ENCODE results near the gene PSORS1C2.
"Not testable (repeated sequence)": the region's sequence is repeated elsewhere in the genome, so short reads cannot be mapped to it uniquely, and the experiment has no call there.

PSORS1C2 gene

GRCh38 chr6:31165064-31165832, 26.4 kb upstream of the PSORS1C2 start:
- DNase-seq = not testable (repeated sequence)

- not testable (repeated sequence) for DNase-seq
These were observed 25.7 kb upstream of the PSORS1C2 start for GRCh38 chr6:31164475-31165063.

GRCh38 chr6:31163922-31164321, 25.1 kb upstream of the PSORS1C2 start:
- no peak for DNase-seq

DNA sequence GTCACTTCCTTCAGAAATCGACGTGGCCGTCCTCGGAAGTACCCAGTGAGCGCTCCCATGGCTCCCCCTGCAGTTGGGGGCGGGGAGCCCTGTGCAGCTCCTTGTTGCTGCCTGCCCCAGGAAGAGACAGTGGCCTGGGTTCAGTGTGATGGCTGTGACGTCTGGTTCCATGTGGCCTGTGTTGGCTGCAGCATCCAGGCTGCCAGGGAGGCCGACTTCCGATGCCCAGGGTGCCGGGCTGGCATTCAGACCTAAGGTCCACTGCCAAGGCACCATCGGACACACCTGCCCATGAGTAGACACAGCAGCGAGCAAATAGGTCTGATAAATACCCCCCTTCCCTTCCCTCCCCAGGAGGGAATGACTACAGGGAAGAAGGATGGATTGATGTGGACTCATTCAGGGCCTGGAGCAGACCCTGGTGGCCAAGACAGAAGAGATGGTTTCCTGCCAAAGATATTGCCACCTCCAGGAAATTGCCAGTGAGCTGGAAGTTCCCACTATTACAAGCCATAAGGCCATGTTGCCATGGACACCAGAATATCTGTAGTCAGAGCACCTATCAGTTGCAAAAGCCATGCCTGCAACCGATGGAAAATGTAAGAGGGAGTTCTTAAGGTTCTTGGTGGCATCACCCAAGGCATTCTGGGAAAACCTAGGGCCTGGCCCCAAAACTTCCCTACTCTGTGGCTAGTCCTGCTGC, 23.7 kb upstream of the PSORS1C2 start:
- no peak for DNase-seq

GRCh38 chr6:31161216-31162126, 22.6 kb upstream of the PSORS1C2 start:
- DNase-seq = no peak

- no peak for DNase-seq
These were observed 20.3 kb upstream of the PSORS1C2 start for GRCh38 chr6:31158863-31159855.

DNA sequence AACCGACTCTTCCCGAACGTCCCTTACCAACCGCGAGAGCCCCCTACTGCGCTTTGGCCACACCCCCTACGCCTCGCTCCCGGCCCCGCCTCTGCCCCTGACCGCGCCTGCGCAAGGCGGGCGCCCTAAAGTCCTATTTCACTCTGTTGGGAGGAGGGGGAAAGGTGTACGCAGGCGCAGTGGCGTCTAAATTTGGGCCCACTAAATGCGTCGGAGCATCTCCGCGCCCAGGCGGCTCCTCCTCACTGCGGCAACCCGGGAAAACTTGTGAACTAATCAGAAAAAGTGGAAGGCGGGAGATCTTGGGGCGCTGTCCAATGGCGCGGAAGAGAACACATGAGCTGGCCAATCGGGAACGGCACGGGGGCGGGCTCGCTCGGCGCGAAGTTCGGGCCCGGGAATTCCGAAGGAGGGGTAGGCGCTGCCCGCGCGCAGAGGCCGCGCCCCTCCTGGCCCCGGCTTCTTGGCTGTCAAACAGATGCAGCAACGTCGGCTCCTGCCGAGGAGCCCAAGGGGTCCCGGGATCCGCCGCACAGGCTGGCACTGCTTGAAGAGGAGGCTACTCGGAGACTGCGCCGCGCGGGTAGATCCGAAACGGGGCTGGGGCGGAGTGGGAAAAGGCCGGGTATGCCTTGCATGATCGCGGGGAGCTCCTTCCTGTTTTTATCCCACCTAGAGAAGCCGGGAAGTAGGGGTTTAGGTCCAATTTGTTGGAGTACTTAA, 19.4 kb upstream of the PSORS1C2 start, which contains the start of gene TCF19:
TSS of gene TCF19 (plus strand) at position 450 of the 723 bp plus-strand sequence. CDS start 881 bp downstream, outside the sequence.
- DNase-seq = peak; percentile 97

- DNase-seq = no peak
These were observed 18.8 kb upstream of the PSORS1C2 start, which contains the start of gene CCHCR1 for GRCh38 chr6:31157513-31158139. TSS of gene CCHCR1 (minus strand) at chr6:31157802. CDS start at chr6:31157600, 202 bp downstream.

DNA sequence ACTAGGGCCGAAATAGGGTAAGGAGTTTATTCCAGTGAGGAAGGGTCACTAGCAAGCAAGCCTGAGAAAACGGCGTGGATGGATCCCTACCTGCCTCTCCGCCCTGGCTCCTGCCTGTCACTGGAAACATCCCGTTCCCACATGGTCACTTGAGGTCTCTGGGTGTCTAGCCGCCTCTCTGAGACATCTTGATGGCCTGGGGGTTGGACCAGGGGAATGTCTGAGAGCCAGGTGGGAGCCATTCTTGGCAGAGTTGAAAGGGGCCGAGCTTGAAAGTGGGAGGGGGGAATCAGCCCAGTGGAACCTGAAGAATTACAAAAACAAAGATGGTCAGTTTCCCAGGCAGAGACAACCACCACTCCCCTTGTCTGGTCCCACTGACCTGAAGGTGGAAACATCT, 17.8 kb upstream of the PSORS1C2 start:
- no peak for DNase-seq

- DNase-seq = no peak
These were observed 15.6 kb upstream of the PSORS1C2 start for GRCh38 chr6:31154436-31154835.

GRCh38 chr6:31152781-31153180, 13.9 kb upstream of the PSORS1C2 start:
- DNase-seq = no peak

DNA sequence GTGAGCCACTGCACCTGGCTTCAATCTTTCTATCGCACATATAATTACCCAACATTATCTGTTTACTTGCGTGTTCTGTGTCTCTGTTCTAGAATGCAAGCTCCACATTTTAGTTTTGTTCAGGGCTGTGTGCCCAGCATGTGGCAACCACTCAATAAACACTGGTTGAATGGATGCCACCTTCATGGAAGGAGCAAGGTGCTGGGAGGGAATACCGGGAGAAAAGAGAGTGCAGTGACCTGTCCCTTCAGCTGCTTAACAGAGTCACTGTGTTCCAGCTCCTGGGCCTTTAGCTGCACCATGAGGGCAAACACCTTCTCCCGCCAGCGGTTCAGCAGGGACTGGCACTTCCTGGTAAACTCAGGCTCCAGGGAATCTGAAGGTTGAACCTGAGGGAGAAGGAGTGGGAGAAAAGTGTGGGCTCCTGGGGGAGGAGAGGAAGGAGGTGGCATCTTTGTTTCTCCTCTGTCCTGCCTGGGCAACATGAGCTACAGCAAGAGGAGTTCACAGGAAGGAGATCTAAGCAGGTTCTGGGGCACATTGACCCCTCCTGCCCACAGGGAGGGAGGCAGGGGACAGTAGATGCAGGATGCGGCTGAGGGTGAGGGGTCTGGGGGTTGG, 11.1 kb upstream of the PSORS1C2 start:
- no peak for DNase-seq

- no peak for DNase-seq
These were observed 6.5 kb upstream of the PSORS1C2 start for GRCh38 chr6:31145386-31145785.

DNA sequence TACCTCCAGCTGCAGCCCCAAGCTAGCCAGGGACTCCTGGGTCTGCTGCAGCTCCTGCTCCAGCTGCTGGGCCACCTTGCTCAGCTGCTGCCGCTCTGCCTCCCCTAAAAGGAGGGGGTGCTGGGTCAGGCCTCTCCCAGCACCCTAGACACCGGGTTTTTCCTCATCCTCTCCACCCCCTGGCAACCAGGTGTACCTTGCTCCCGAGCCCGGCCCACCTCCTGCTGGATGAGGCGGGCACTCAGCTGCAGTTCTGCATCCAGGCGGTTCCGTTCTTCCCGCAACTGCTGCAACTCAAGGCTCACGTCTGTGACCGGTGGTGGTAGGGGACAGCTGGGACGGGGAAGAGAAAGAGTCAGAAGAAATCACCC, 6.1 kb upstream of the PSORS1C2 start:
- DNase-seq = no peak

DNA sequence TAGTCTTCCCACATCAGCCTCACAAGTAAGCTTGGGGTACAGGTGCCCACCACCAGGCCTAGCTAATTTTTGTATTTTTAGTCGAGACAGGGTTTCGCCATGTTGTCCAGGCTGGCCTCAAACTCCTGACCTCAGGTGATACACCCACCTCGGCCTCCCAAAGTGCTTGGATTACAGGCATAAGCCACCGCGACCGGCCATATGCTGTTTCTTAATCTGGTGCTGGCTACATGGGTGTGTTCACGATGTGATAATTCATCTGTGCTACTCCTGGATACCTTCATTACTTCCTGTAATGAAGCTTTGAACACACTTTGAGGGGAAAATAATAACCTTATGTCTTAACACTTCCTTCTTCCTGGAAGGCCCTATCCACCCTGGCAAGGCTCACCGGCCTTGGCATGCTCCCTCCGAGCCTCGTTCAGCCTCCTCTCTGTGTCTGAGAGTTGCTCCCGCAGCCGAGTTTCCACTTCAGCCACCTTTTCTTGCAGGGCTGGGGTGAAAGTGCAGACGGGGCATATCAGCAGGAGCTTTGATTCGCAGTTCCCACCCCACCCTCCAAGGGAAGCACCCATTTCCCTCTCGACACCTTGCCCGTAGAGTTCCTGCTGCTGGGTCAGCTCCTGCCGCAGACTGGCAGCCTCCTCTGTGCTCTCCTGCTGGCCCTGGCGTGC, 5.6 kb upstream of the PSORS1C2 start:
- no peak for DNase-seq

GRCh38 chr6:31143148-31143547, 4.3 kb upstream of the PSORS1C2 start:
- DNase-seq = no peak

- no peak for DNase-seq
These were observed 3.5 kb upstream of the PSORS1C2 start for GRCh38 chr6:31142361-31142761.

DNA sequence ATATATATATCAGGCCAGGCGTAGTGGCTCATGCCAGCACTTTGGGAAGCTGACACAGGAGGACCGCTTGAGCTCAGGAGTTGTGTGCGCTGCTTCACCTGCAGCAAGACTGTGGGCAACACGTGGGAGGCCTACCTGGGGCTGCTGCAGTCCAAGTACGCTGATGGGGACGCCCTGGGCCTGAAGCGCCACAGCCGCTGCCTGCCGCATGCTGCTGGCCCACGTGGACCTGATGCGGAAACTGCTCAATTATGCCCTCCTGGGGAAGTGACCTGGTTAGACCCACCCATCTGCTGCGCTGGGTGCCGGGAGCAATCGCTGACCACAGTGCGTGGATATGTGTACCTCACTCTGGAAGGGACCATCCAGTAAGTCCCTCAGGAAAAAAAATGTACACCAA, 1.8 kb upstream of the PSORS1C2 start:
- no peak for DNase-seq

DNA sequence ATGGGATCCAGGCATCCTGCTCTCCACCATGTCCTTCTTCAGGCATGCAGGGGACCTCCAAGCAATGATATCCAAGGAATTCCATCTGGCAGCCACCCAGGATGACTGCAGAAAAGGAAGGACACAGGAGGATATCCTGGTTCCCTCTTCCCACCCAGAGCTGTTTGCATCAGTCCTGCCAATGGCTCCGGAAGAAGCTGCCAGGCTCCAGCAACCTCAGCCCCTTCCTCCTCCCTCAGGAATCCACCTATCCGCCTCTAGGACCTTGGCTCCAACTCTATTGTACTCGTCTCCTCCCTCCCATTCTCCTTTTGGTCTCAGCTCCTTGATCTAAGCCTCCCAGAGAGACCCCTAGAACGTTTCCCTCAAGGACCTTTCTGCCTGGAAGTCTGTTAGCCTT, 733 bp upstream of the PSORS1C2 start:
- no peak for DNase-seq
